Brain pericyte (primary cell): ENCODE measurements around the gene ELAVL1.
"Not testable (repeated sequence)": the region's sequence is repeated elsewhere in the genome, so short reads cannot be mapped to it uniquely, and the experiment has no call there.

Source experiments
- DNase-seq: peaks from one replicate; pipeline ENCODE4 v3.0.0-alpha.2; 2012; ENCODE audit warnings: low read depth, low spot score

ELAVL1 gene

GRCh38 chr19:7941895-7942596 lies 63.4 kb downstream of the ELAVL1 start:
- DNase-seq, result no peak

GRCh38 chr19:7940841-7941240 lies 64.6 kb downstream of the ELAVL1 start:
- DNase-seq, result no peak

GRCh38 chr19:7934766-7935165 lies 70.7 kb downstream of the ELAVL1 start:
- no peak for DNase-seq

- no peak for DNase-seq
These were observed 71.4 kb downstream of the ELAVL1 start for GRCh38 chr19:7933828-7934725.

GRCh38 chr19:7933411-7933810 lies 72.0 kb downstream of the ELAVL1 start:
- DNase-seq, result no peak

GRCh38 chr19:7932930-7933300 lies 72.5 kb downstream of the ELAVL1 start:
- no peak for DNase-seq

GRCh38 chr19:7932276-7932929 lies 73.0 kb downstream of the ELAVL1 start:
- DNase-seq, result no peak

- DNase-seq, result no peak
These were observed 74.0 kb downstream of the ELAVL1 start for GRCh38 chr19:7931221-7932061.

GRCh38 chr19:7930765-7931164 lies 74.7 kb downstream of the ELAVL1 start:
- DNase-seq, result no peak

GRCh38 chr19:7930030-7930429 lies 75.4 kb downstream of the ELAVL1 start:
- DNase-seq, result not testable (repeated sequence)

GRCh38 chr19:7928741-7929701 lies 76.4 kb downstream of the ELAVL1 start:
- peak; percentile 25 for DNase-seq

GRCh38 chr19:7928334-7928706 lies 77.1 kb downstream of the ELAVL1 start:
- DNase-seq, result no peak

- no peak for DNase-seq
These were observed 77.7 kb downstream of the ELAVL1 start for GRCh38 chr19:7927605-7928333.

- no peak for DNase-seq
These were observed 78.5 kb downstream of the ELAVL1 start for GRCh38 chr19:7926727-7927604.

- no peak for DNase-seq
These were observed 79.3 kb downstream of the ELAVL1 start, which contains the start of gene CTXN1 for GRCh38 chr19:7926021-7926726. Gene CTXN1, minus strand, starts transcription at chr19:7926135. Its CDS starts 597 bp downstream, at chr19:7925538.

GRCh38 chr19:7925171-7925851 lies 80.1 kb downstream of the ELAVL1 start:
- DNase-seq, result peak; percentile 36

GRCh38 chr19:7924651-7925170 lies 80.7 kb downstream of the ELAVL1 start:
- no peak for DNase-seq
